Prostate gland (tissue), 2 donors: ENCODE results near the gene ROBO4.

Source experiments
- CTCF ChIP-seq, 4 experiments: fragments of 200-600 bp in 2 of 4; fragments of 450-650 bp in 2 of 4; sonication (generic) in 2 of 4; IDR thresholded peaks; 1 replicate in 3 of 4; 2 replicates in 1 of 4; pipeline ENCODE4 v1.5.1; 2016 to 2019; ENCODE audit warnings: antibody characterized with exemption in 4 of 4, mild to moderate bottlenecking in 2 of 4, moderate library complexity in 2 of 4
- POLR2AphosphoS5 ChIP-seq: sonication (generic); formaldehyde crosslinking; IDR thresholded peaks from one replicate; pipeline ENCODE4 v1.6.1; 2017; ENCODE audit warnings: antibody characterized with exemption

- TF ChIP-seq CTCF (IDR thresholded peaks at IDR 0.05) (no peak), POLR2AphosphoS5 (no peak)
Observed at GRCh38 chr11:124872741-124873140, 24.9 kb downstream of the ROBO4 start.
